ENCODE data around the gene PRKCH. TPM values are rescaled to one million over a fixed set of nuclear protein-coding genes. Genes with fewer than 3 reads are reported as not detected.

PRKCH gene
- total RNA-seq, 4 donors from 2014 or later = 15.7 to 74.7 (median 38.4) TPM

GRCh38 chr14:61288228-61288627, 33.2 kb upstream of the PRKCH start:
- no peak for TF ChIP-seq CTCF (IDR thresholded peaks at IDR 0.05)
- no peak for ATAC-seq (ENCODE audit: low FRiP score)

GRCh38 chr14:61288720-61289119, 32.7 kb upstream of the PRKCH start:
- TF ChIP-seq CTCF (IDR thresholded peaks at IDR 0.05) = no peak
- DNase-seq (ENCODE audit: low spot score) (no peak), ATAC-seq (ENCODE audit: low FRiP score) (no peak)

More at GRCh38 chr14:61288228-61288627, 33.2 kb upstream of the PRKCH start:
- no peak for DNase-seq (ENCODE audit: low spot score)

GRCh38 chr14:61290701-61291100, 30.7 kb upstream of the PRKCH start:
- ATAC-seq (ENCODE audit: low FRiP score) = no peak
- no peak for DNase-seq (ENCODE audit: low spot score)

GRCh38 chr14:61296151-61296550, 25.2 kb upstream of the PRKCH start:
- ATAC-seq (ENCODE audit: low FRiP score) (no peak), DNase-seq (ENCODE audit: low spot score) (no peak)
- TF ChIP-seq CTCF (IDR thresholded peaks at IDR 0.05) = no peak

More at GRCh38 chr14:61290701-61291100, 30.7 kb upstream of the PRKCH start:
- TF ChIP-seq CTCF (IDR thresholded peaks at IDR 0.05) = no peak

GRCh38 chr14:61296719-61297502, 24.5 kb upstream of the PRKCH start:
- no peak for DNase-seq (ENCODE audit: low spot score)
- no peak for ATAC-seq (ENCODE audit: low FRiP score)

GRCh38 chr14:61297581-61297980, 23.8 kb upstream of the PRKCH start:
- ATAC-seq (ENCODE audit: low FRiP score) = no peak
- no peak for DNase-seq (ENCODE audit: low spot score)
- no peak for TF ChIP-seq CTCF (IDR thresholded peaks at IDR 0.05)

More at GRCh38 chr14:61296719-61297502, 24.5 kb upstream of the PRKCH start:
- no peak for TF ChIP-seq CTCF (IDR thresholded peaks at IDR 0.05)

GRCh38 chr14:61298824-61299223, 22.6 kb upstream of the PRKCH start:
- TF ChIP-seq CTCF (IDR thresholded peaks at IDR 0.05) = no peak
- DNase-seq (ENCODE audit: low spot score) (no peak), ATAC-seq (ENCODE audit: low FRiP score) (no peak)
